Spleen (tissue), 7 donors: Measurements from ENCODE around the gene SPEN.

Experiments used
- CTCF ChIP-seq, 11 experiments: fragments of 200-600 bp in 7 of 11; fragments of 450-650 bp in 4 of 11; sonication (generic) in 4 of 11; IDR thresholded peaks in 8 of 11; conservative IDR thresholded peaks in 3 of 11; 1 replicate in 7 of 11; 2 replicates in 4 of 11; pipeline versions ENCODE4 v1.4.0 to v1.8.0; 2016 to 2021; ENCODE audit warnings: antibody characterized with exemption in 11 of 11, inconsistent platforms in 4 of 11, mild to moderate bottlenecking in 1 of 11
- POLR2A ChIP-seq, 3 donors: fragments of 450-650 bp; IDR thresholded peaks; one replicate each; pipeline ENCODE4 v1.5.1; 2017; ENCODE audit warnings: antibody characterized with exemption in 3 of 3, mild to moderate bottlenecking in 1 of 3
- POLR2AphosphoS5 ChIP-seq, 3 donors: sonication (generic); formaldehyde crosslinking; IDR thresholded peaks; one replicate each; pipeline ENCODE4 v1.5.1; 2017; ENCODE audit warnings: antibody characterized with exemption in 3 of 3
- donor health status: DM: no; HTN: no; CAD: no; lungs with moderate emphysema.
- donor health status: DM: no; HTN: no; CAD: no.
- donor health status: DM: no; HTN: no; CAD: no.

GRCh38 chr1:15885701-15886610, 38.4 kb downstream of the SPEN start:
- no peak for TF ChIP-seq CTCF (IDR thresholded peaks at IDR 0.05 in 8 of 11, conservative IDR thresholded peaks at IDR 0.05 in 3 of 11)
- peak; percentile 82 to 89 (median 84) for TF ChIP-seq POLR2AphosphoS5 (IDR thresholded peaks at IDR 0.05)
- no peak for TF ChIP-seq POLR2A (IDR thresholded peaks at IDR 0.05)
